Prostate gland (tissue), 2 donors: ENCODE measurements around the gene EVC2.

ENCODE experiments used
- CTCF ChIP-seq, 4 experiments: fragments of 200-600 bp in 2 of 4; fragments of 450-650 bp in 2 of 4; sonication (generic) in 2 of 4; IDR thresholded peaks; 1 replicate in 3 of 4; 2 replicates in 1 of 4; pipeline ENCODE4 v1.5.1; 2016 to 2019; ENCODE audit warnings: antibody characterized with exemption in 4 of 4, mild to moderate bottlenecking in 2 of 4, moderate library complexity in 2 of 4
- POLR2A ChIP-seq: fragments of 450-650 bp; IDR thresholded peaks from one replicate; pipeline ENCODE4 v1.6.1; 2016; ENCODE audit warnings: antibody characterized with exemption, mild to moderate bottlenecking
- POLR2AphosphoS5 ChIP-seq: sonication (generic); formaldehyde crosslinking; IDR thresholded peaks from one replicate; pipeline ENCODE4 v1.6.1; 2017; ENCODE audit warnings: antibody characterized with exemption

GRCh38 chr4:5566526-5566925 lies 141.8 kb downstream of the EVC2 start:
- TF ChIP-seq POLR2A = no peak
- TF ChIP-seq POLR2AphosphoS5 = no peak
- no peak for TF ChIP-seq CTCF (IDR thresholded peaks at IDR 0.05)
